Stomach (tissue), 9 donors: ENCODE results near the gene PHF21B. TPM values are rescaled to one million over a fixed set of nuclear protein-coding genes. Genes with fewer than 3 reads are reported as not detected.
"Not testable (repeated sequence)": the region's sequence is repeated elsewhere in the genome, so short reads cannot be mapped to it uniquely, and the experiment has no call there.

Source experiments
- DNase-seq, 2 donors: peaks; one replicate each; pipeline versions ENCODE4 v3.0.0 to v3.0.0-alpha.2; 2013 to 2019
- H3K27ac ChIP-seq, 5 donors: fragments of 200-600 bp in 4 of 5; sonication (generic) in 4 of 5; one replicate each; pipeline ENCODE4 v1.5.1; 2013 to 2019; ENCODE audit warnings: mild to moderate bottlenecking in 1 of 5, moderate library complexity in 1 of 5
- H3K27me3 ChIP-seq, 3 donors: fragments of 200-600 bp; sonication (generic); one replicate each; pipeline ENCODE4 v1.5.1; 2017 to 2019; ENCODE audit warnings: mixed run types in 1 of 3
- H3K36me3 ChIP-seq, 4 donors: fragments of 200-600 bp; sonication (generic); 1 replicate in 3 of 4; 2 replicates in 1 of 4; pipeline ENCODE4 v1.5.1; 2016 to 2019
- H3K4me1 ChIP-seq, 4 donors: fragments of 200-600 bp; sonication (generic); one replicate each; pipeline ENCODE4 v1.5.1; 2016 to 2019
- H3K4me3 ChIP-seq, 4 donors: fragments of 200-600 bp; sonication (generic) in 3 of 4; one replicate each; pipeline ENCODE4 v1.5.1; 2016 to 2019; ENCODE audit warnings: mild to moderate bottlenecking in 1 of 4
- H3K9me3 ChIP-seq, 4 donors: fragments of 200-600 bp; sonication (generic); one replicate each; pipeline ENCODE4 v1.5.1; 2016 to 2019
- CTCF ChIP-seq, 7 experiments: fragments of 450-650 bp in 4 of 7; fragments of 200-600 bp in 3 of 7; sonication (generic) in 3 of 7; IDR thresholded peaks; one replicate each; pipeline ENCODE4 v1.5.1; 2016 to 2019; ENCODE audit warnings: antibody characterized with exemption in 7 of 7, control low read depth in 2 of 7, mild to moderate bottlenecking in 1 of 7
- EP300 ChIP-seq: sonication (generic); formaldehyde crosslinking; IDR thresholded peaks from one replicate; pipeline ENCODE4 v1.6.1; 2017; ENCODE audit warnings: antibody characterized with exemption
- POLR2A ChIP-seq, 4 donors: fragments of 450-650 bp; IDR thresholded peaks; one replicate each; pipeline ENCODE4 v1.6.1; 2016; ENCODE audit warnings: antibody characterized with exemption in 4 of 4, control low read depth in 2 of 4, mild to moderate bottlenecking in 1 of 4, moderate library complexity in 1 of 4
- POLR2AphosphoS5 ChIP-seq, 3 donors: sonication (generic); formaldehyde crosslinking; IDR thresholded peaks; one replicate each; pipeline ENCODE4 v1.6.1; 2016; ENCODE audit warnings: antibody characterized with exemption in 3 of 3
- WGBS, 5 donors: extraction: QIAGEN DNeasy Blood & Tissue Kit in 3 of 5; methylation state at CpG; one replicate each; pipeline versions ENCODE4 v1.1.5 to v1.1.7; 2013 to 2018; 5-methylcytosine and 5-hydroxymethylcytosine counted together
- intact Hi-C: fragments of 100-400 bp; cut with DNase I; formaldehyde crosslinking; loops from one replicate; pipeline ENCODE4 v1.15.1; 2023; ENCODE audit warnings: low total_unique reads
- polyA plus RNA-seq, 3 donors: library from polyadenylated mRNA; stranded (reverse); fragments of 200-250 nt; gene quantifications; one replicate each; pipeline ENCODE4 v1.2.3, GENCODE V29; 2013
- total RNA-seq, 5 donors: library from RNA; depleted of rRNA; stranded (reverse); fragments of >200 nt; gene quantifications; one replicate each; pipeline versions ENCODE4 v1.1.0 to v1.2.3, GENCODE V29; 2014 to 2016
- donor health status: healthy with polysubstance abuse.
- donor health status: Bipolar disorder and iron deficiency.
- donor health status: healthy.

PHF21B gene
- total and polyA plus RNA-seq, 8 donors: 0.12 to 0.45 (median 0.26) TPM; not detected in 4

GRCh38 chr22:44861245-44861644 lies 148.6 kb downstream of the PHF21B start:
- intact Hi-C loops: no loop called here
- H3K27ac ChIP-seq: no peak overlapping the region
- H3K36me3 ChIP-seq: peaks cover 0 to 10% (median 0%) of the 10 kb centered on the region in 4 donors
- no peaks in the 10 kb centered on the region for H3K4me1 ChIP-seq
- H3K9me3 ChIP-seq: no peaks in the 10 kb centered on the region
- H3K4me3 ChIP-seq: no peak overlapping the region
- DNase-seq: no peak
- TF ChIP-seq CTCF (IDR thresholded peaks at IDR 0.05) (no peak), POLR2AphosphoS5 (IDR thresholded peaks at IDR 0.05) (no peak), POLR2A (IDR thresholded peaks at IDR 0.05) (no peak), EP300 (no peak)
- 80 to 93% (median 86%) methylated on average over 3 to 7 of the region's 7 CpGs for WGBS, 5 donors
- H3K27me3 ChIP-seq: no peaks in the 10 kb centered on the region

GRCh38 chr22:44860311-44860710 lies 149.5 kb downstream of the PHF21B start:
- no peak overlapping the region for H3K4me3 ChIP-seq
- H3K27me3 ChIP-seq: no peaks in the 10 kb centered on the region
- TF ChIP-seq POLR2AphosphoS5 (IDR thresholded peaks at IDR 0.05) (no peak), POLR2A (IDR thresholded peaks at IDR 0.05) (no peak), CTCF (IDR thresholded peaks at IDR 0.05) (no peak), EP300 (no peak)
- 70 to 90% (median 84%) methylated on average over 6 of the region's 6 CpGs for WGBS, 5 donors
- no peaks in the 10 kb centered on the region for H3K4me1 ChIP-seq
- intact Hi-C loops: no loop called here
- H3K36me3 ChIP-seq: peaks cover 0 to 10% (median 0%) of the 10 kb centered on the region in 4 donors
- H3K27ac ChIP-seq: no peak overlapping the region
- DNase-seq: no peak
- H3K9me3 ChIP-seq: no peaks in the 10 kb centered on the region

- WGBS, 5 donors: 87 to 94% (median 91%) methylated on average over 9 to 13 of the region's 13 CpGs
- peaks cover 0 to 10% (median 0%) of the 10 kb centered on the region in 4 donors for H3K36me3 ChIP-seq
- intact Hi-C loops: no loop called here
- no peaks in the 10 kb centered on the region for H3K9me3 ChIP-seq
- H3K27ac ChIP-seq: no peak overlapping the region
- no peak for TF ChIP-seq EP300
- TF ChIP-seq POLR2A (IDR thresholded peaks at IDR 0.05): no peak
- TF ChIP-seq POLR2AphosphoS5 (IDR thresholded peaks at IDR 0.05): no peak
- no peak for TF ChIP-seq CTCF (IDR thresholded peaks at IDR 0.05)
- no peak overlapping the region for H3K4me3 ChIP-seq
- DNase-seq: no peak
- H3K27me3 ChIP-seq: no peaks in the 10 kb centered on the region
- H3K4me1 ChIP-seq: no peaks in the 10 kb centered on the region
Measured at GRCh38 chr22:44859641-44860040, 150.2 kb downstream of the PHF21B start.

GRCh38 chr22:44858819-44859218 lies 151.0 kb downstream of the PHF21B start:
- intact Hi-C loops, H3K4me1 ChIP-seq, H3K9me3 ChIP-seq, H3K4me3 ChIP-seq, DNase-seq, H3K27ac ChIP-seq, H3K27me3 ChIP-seq: not testable (repeated sequence)
- peaks cover 0 to 10% (median 0%) of the 10 kb centered on the region in 4 donors for H3K36me3 ChIP-seq
- 42 to 54% (median 49%) methylated on average over 6 to 7 of the region's 7 CpGs for WGBS, 5 donors

GRCh38 chr22:44855855-44856254 lies 153.9 kb downstream of the PHF21B start:
- intact Hi-C loops: no loop called here
- Histone ChIP-seq H3K4me3 (no peak overlapping the region), H3K27me3 (no peaks in the 10 kb centered on the region), H3K4me1 (no peaks in the 10 kb centered on the region), H3K9me3 (no peaks in the 10 kb centered on the region), H3K36me3 (no peaks in the 10 kb centered on the region), H3K27ac (no peak overlapping the region)
- DNase-seq: no peak
- 78 to 93% (median 93%) methylated on average over 5 of the region's 5 CpGs for WGBS, 5 donors
- TF ChIP-seq EP300: no peak
- TF ChIP-seq POLR2A (IDR thresholded peaks at IDR 0.05): no peak
- TF ChIP-seq CTCF (IDR thresholded peaks at IDR 0.05): no peak
- TF ChIP-seq POLR2AphosphoS5 (IDR thresholded peaks at IDR 0.05): no peak

GRCh38 chr22:44854641-44855040 lies 155.2 kb downstream of the PHF21B start:
- 90 to 95% (median 94%) methylated on average over 6 to 8 of the region's 8 CpGs for WGBS, 5 donors
- DNase-seq, intact Hi-C loops, H3K27ac ChIP-seq, H3K9me3 ChIP-seq, H3K4me3 ChIP-seq, H3K4me1 ChIP-seq, H3K36me3 ChIP-seq, H3K27me3 ChIP-seq: not testable (repeated sequence)
